GM21390 (cell line): ENCODE results near the gene FMN2.

Experiments used
- ATAC-seq: cut with Tn5 transposase; IDR thresholded peaks from one replicate; pipeline ENCODE4 v1.9.1; 2021; ENCODE audit not compliant: unreplicated experiment

The FMN2 gene

GRCh38 chr1:240096974-240097373 is 5.3 kb downstream of the FMN2 start:
- no peak for ATAC-seq

DNA sequence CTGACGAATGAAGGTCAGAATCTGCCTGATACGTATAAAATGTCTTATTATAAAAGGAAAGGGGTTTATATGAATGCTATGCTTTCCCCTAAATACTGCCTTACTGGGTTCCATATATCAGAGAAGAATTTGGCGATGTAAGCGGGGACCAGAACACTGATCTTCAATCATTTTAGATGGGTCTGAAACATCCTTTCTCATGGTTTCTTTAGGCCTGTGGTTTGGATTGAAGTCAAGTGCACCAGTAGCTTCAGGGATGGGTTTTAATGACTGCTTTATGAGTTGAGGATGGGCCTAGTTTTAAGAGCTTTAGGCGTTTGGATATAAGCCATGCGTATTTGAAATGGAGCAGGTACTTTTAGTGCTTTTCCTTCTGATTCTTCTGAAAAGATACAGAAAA is 6.9 kb downstream of the FMN2 start:
- no peak for ATAC-seq

GRCh38 chr1:240099329-240099728 is 7.6 kb downstream of the FMN2 start:
- ATAC-seq: no peak

DNA sequence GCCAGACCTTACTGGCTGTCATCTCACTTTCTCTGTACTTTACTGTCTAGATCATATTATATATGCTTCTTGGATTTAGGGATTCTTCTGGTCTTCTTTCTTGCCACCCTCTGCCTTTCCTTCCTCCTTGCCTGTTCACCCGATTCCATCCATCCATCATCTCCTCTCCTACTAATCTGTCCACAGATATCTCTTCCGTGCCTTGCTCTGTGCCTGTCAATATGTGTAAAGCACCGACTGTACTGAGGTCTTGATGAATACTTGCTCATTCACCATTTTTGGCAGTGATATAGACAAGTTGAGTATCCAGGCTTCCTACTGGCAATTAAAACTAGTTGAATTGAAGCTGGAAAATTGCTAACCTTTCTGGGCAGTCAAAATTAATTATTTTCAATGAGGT is 8.1 kb downstream of the FMN2 start:
- no peak for ATAC-seq

GRCh38 chr1:240100371-240100934 is 8.8 kb downstream of the FMN2 start:
- no peak for ATAC-seq

DNA sequence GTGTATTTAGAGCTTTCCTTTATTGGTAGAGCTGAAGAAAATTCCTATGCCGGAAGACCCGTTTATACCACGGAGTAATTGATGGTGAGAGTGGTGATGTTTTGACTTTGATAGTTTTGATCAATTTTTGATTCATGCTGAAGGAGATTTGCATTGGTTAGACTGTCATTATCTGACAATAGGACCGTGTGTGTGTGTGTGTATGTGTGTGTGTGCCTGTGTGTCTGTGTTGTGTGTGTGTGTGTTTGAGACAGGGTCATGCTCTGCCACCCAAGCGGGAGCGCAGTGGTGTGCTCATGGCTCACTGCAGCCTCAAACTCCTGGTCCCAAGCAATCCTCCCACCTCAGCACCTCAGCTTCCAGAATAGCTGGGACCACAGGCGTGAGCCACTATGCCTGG is 9.6 kb downstream of the FMN2 start:
- ATAC-seq: no peak

DNA sequence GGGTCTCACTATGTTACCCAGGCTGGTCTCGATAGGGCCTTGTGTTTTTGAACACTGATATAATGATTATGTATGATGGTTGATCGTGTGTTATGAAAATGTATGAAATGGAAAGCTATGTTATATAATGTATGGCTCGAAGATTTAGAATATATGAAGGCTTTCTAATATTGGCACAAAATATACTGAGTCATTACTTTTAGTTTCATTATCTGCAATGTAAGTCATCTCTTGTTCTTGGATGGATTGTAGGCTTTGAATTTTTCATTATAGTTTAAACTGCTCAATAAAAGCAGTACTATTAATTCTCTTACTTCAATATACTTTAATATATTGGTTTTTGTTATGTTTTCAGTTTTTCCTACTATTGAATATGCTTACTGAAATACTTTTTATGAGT is 10.1 kb downstream of the FMN2 start:
- ATAC-seq: no peak

DNA sequence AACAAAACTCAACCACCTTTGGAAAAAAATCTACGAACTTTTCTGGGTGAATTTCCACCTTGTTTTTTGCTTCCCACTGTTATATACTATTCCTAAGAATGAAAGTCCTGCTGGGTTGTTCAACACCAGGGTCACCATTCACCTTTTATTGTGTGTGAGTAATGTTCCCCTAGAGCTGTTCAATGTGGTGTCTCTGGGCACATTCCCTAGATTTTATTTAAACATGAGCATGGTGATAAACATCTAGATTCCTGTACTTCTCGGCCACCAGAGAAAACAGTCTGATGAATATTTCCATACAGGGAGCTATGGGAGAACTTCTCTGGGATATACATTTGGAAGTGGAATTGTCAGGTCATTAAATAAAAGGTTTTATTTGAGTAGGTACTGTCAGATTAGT is 13.0 kb downstream of the FMN2 start:
- no peak for ATAC-seq

DNA sequence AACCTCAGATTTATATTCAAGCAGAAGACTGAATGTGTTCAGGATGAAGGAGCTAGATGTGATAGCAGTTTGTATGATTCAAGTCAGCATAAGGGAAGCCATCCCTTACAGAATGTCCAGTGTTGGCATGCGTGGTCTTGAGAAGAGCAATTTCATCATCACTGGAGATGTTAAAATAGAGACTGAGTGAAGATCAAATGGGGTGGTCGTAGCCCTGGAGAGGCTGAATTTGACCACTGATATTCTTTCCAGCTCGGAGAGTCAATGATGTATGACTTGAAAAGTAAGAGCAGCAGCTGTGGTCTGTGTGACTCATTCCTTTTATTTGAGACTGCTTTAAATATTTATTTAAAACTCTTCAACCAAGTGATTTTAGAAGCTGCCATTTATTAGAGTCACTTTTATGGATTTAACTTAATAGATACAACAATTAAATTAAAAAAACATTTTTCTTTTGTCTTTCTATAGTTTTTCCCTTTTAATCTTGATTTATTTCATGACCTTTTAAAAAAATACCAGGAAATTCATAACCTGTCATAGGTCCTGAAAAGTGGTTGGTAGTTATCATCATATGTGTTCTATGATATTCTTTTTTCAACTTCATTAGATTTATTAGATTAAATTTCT is 15.5 kb downstream of the FMN2 start:
- ATAC-seq: no peak

- no peak for ATAC-seq
Observed at GRCh38 chr1:240109130-240109529, 17.4 kb downstream of the FMN2 start.

DNA sequence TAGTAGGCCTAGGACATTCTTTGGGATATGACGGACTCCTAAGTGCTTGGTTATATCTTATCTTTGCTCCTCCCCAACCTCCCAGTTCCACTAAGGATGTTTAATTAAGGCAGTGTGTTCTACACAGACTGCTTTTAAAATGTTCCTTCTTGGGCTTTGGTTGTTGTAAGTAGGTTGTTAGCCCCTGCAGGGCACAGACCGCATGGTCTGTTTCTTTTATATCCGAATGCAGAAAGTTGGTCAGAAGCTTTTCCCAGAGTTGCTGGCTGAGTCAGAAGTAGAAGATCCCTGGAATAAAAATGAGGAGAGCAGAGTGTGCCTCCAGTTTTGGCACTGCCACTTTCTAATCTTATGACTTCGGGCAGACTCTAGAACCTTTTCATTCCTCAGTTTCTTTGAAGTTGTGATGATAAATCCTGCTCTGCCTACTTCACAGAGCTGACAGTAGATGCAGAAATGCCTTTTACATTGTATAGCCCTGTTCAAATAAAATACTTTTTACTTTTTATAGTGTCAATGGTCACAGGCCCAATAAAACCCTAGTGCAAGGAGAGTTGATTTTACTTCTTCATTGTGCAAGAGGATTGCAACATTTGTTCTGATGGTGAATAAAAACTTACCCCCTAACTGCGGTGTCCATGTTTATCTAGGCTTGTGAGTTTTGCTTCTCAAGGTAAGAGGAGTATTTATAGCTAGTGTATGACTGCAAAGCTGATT is 18.4 kb downstream of the FMN2 start:
- ATAC-seq: no peak

GRCh38 chr1:240111558-240111957 is 19.9 kb downstream of the FMN2 start:
- no peak for ATAC-seq

DNA sequence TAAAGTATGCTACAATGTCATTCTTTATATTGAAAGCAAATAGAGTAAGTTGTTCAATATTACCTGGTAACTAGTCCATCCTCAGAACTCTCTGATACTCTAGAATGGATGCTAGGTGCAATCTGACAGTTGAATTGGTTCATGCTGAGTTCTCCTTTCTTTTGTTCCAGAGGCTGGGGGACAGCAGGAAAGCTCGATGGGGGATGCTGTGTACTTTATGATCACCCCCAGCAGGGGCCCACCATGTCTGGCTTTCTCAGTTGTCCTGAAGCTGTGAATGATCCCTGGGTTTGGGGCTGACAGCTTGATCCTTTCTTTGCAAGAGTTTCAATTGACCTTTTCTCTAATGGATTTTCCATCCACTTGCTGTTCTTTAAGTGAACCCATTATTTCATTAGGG is 22.5 kb downstream of the FMN2 start:
- no peak for ATAC-seq

DNA sequence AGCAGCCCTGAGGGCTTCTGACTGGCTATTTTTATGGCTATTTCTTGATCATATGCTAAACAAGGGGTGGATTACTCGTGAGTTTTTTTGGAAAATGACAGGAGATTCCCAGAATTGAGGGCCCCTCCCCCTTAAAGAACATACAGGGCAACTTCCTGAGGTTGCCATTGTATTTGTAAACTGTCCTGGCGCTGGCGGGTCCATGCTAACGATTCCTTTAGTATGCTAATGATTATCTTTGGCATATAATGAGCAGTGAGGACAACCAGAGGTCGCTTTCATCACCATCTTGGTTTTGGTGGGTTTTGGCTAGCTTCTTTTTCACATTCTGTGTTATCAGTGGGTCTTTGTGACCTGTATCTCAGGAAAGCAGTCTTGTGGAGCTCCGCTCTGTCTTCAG is 24.1 kb downstream of the FMN2 start:
- no peak for ATAC-seq

DNA sequence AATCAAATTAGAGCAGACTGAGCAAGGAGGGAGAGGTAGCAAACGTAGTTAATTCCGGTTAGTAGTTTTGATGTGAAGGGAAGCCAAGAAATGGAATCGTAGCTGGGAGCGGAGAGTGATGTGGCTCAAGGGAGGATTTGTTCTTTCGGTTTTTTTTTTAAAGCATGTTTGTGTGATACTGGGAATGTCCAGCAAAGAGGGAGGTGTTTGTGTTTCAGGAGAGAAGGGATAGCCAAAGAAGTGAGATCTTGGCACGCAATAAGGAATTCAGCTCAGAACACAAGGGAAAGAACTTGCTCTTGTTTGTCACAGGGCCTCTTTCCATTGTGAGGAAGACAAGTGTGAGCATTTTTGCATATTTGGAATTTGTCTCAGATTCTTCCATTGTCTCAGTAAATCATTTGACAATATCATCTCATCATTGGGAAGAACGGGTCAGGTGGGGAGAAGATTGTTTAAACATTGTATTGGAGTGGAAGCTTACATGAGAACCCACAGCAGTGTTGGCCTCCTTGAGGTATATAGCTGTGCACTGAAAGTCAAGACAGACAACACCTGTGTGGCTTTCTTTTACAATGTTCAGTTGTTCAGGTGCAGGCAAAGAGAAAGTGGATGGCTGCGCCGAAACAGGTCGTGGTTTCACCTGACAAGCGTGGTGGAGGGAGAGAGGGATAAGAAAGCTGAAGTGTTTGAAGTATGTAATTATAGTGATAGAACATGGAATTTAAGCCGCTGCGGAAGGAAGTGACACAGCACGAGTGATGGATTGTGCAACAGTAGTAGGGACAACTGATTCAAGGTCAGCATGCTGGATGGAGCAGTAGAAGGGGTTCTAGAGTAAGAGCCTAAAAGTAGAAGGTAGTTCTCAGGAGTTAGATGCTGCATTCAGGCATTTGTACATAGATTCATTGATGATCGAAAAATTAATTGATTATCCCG is 25.4 kb downstream of the FMN2 start:
- ATAC-seq: no peak

DNA sequence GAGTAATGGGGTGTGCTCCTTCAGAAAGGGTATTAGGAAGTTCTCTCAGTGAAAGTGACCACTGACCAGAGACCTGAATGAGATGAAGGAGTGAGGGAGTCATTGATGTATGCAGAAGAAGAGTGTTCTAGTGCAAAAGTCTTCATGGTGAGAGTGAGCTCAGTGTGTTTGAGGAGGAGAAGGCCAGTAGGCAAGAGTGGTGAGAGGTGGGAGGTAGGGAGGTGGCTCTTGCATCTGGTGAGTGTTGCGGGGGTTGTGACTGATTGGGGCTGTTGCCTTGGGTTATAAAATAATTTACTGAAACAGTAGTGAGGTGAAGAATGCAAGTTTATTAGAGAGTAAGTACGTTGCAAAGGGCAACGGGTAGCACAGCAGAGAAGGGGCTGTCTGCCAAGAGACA is 26.2 kb downstream of the FMN2 start:
- ATAC-seq: no peak

GRCh38 chr1:240122639-240123613 is 31.2 kb downstream of the FMN2 start:
- no peak for ATAC-seq

- no peak for ATAC-seq
Observed at GRCh38 chr1:240126821-240127220, 35.1 kb downstream of the FMN2 start.

DNA sequence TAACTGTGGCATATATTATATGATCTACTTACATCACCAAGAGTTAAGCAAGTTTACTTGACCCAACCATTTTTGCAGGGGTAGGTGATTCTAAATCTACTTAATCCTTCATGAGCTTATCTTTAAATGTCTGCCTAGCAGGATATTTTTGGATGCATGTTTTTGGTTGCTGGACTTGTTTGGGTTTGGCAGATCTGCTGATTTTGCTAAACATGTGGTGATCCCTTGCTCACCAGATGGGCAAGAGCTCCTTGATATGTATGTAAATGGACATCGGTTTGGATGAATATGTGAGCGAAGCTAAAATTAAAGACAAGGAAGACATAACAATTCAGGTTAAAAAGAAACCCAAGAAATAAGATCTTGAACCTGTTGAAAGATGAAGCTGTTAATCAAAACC is 36.7 kb downstream of the FMN2 start:
- ATAC-seq: no peak

DNA sequence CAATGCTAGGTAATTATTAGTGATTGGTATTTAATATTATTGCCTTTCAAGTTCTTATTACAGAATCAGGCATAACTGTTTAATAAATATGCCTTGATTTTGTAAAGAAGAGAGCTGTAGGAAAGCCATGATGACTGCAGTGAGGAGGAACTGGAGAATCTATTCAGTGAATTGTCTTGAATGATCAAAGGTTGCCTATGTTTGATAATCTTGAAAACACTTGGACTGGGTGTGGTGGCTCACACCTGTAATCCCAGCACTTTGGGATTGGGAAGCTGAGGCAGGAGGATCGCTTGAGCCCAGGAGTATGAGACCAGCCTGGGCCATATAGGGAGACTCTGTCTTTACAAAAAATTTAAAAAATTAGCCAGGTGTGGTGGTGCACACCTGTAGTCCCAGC is 42.4 kb downstream of the FMN2 start:
- no peak for ATAC-seq
